ENCODE data around the gene DESI2. TPM values are rescaled to one million over a fixed set of nuclear protein-coding genes. Genes with fewer than 3 reads are reported as not detected.

DESI2 gene
- polyA plus RNA-seq, 1 of the 3 experiments (the other 2 are of a cell fraction), result 14.0 TPM

- no peaks in the 10 kb centered on the region for H4K20me1 ChIP-seq (ENCODE audit: insufficient read depth)
- H3K27me3 ChIP-seq (ENCODE audit: insufficient read depth), result no peaks in the 10 kb centered on the region
- 93% methylated on average over 17 of the region's 17 CpGs for WGBS (ENCODE audit: low lambda C conversion rate)
- H3F3A ChIP-seq (replicated peaks; ENCODE audit: insufficient read depth), result no peaks in the 10 kb centered on the region
- H3K79me2 ChIP-seq (ENCODE audit: insufficient read depth), result no peaks in the 10 kb centered on the region
- H3K4me1 ChIP-seq (ENCODE audit: control insufficient read depth in 1 of 2, insufficient read depth in 2 of 2, low read depth in 1 of 2, low read length in 1 of 2), result peaks cover 0 to 5% of the 10 kb centered on the region in 2 experiments; a peak in 2 of 4 replicates
- H3K4me3 ChIP-seq (ENCODE audit: low read depth in 2 of 2, low read length in 1 of 2), result no peak overlapping the region
- no peaks in the 10 kb centered on the region for H3K9me3 ChIP-seq
- DNase-seq, result no peak
- H3K9me2 ChIP-seq, result no peaks in the 10 kb centered on the region
- ChIA-PET CTCF (interaction anchor here (0.8 to 1.1 kb wide), 2 partner anchors 11 to 809 kb away, joined by 3 read pairs; no protein-coding TSS in a partner anchor), POLR2A (no interaction called here)
- H3K36me3 ChIP-seq (replicated peaks in 1 of 2; ENCODE audit: control insufficient read depth in 1 of 2, insufficient read depth in 2 of 2, low read length in 1 of 2), result peaks cover 18 to 35% of the 10 kb centered on the region in 2 experiments
- H3K9ac ChIP-seq, result no peak overlapping the region
- TF ChIP-seq RFX5 (IDR thresholded peaks at IDR 0.05; ENCODE audit: low read length) (no peak), SIN3A (IDR thresholded peaks at IDR 0.05; ENCODE audit: borderline replicate concordance, low read depth, low read length) (no peak), RCOR1 (IDR thresholded peaks at IDR 0.05; ENCODE audit: low read length) (no peak), NFIC (IDR thresholded peaks at IDR 0.05; ENCODE audit: borderline replicate concordance) (no peak), MXI1 (IDR thresholded peaks at IDR 0.05; ENCODE audit: low read depth, low read length) (no peak), CTCF (IDR thresholded peaks at IDR 0.05) (no peak), TCF12 (IDR thresholded peaks at IDR 0.05) (no peak), PBX3 (IDR thresholded peaks at IDR 0.05) (no peak)
- no peak overlapping the region for H3K27ac ChIP-seq (ENCODE audit: low read depth in 2 of 2, low read length in 1 of 2)
- H3K4me2 ChIP-seq, result no peak overlapping the region
- H2AFZ ChIP-seq (ENCODE audit: low read depth), result no peak overlapping the region
Observed at GRCh38 chr1:244705261-244706234, 52.6 kb downstream of the DESI2 start.

DNA sequence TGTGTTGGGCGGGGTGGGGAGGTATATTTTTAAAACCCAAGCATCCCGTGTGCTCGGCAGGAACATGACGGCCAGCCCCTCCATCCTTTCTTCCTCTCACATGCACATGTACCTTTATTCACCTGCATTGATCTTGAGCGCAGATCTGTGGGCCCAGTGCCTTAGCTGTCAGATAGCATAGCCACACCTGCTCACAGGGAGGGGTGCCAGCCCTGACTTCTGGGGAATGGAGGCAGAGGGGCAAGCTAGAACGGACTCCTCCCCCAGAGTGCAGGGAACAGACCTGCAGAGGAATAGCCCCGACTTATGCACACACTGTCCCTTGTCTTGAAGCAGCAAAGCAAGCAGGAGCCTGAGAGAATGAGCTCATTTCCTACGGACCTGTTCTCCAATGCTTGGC, 56.1 kb downstream of the DESI2 start:
- Histone ChIP-seq H3F3A (replicated peaks; ENCODE audit: insufficient read depth) (no peaks in the 10 kb centered on the region), H2AFZ (ENCODE audit: low read depth) (no peak overlapping the region), H4K20me1 (ENCODE audit: insufficient read depth) (no peaks in the 10 kb centered on the region), H3K36me3 (replicated peaks in 1 of 2; ENCODE audit: control insufficient read depth in 1 of 2, insufficient read depth in 2 of 2, low read length in 1 of 2) (peaks cover 14 to 23% of the 10 kb centered on the region in 2 experiments), H3K79me2 (ENCODE audit: insufficient read depth) (no peaks in the 10 kb centered on the region), H3K9me2 (no peaks in the 10 kb centered on the region), H3K4me2 (no peak overlapping the region), H3K27ac (ENCODE audit: low read depth in 2 of 2, low read length in 1 of 2) (no peak overlapping the region), H3K27me3 (ENCODE audit: insufficient read depth) (no peaks in the 10 kb centered on the region), H3K9ac (no peak overlapping the region), H3K9me3 (no peaks in the 10 kb centered on the region), H3K4me1 (ENCODE audit: control insufficient read depth in 1 of 2, insufficient read depth in 2 of 2, low read depth in 1 of 2, low read length in 1 of 2) (peaks cover 0 to 5% of the 10 kb centered on the region in 2 experiments; a peak in 2 of 4 replicates), H3K4me3 (ENCODE audit: low read depth in 2 of 2, low read length in 1 of 2) (no peak overlapping the region)
- WGBS (ENCODE audit: low lambda C conversion rate), result 91% methylated on average over 6 of the region's 8 CpGs
- no peak for DNase-seq
- ChIA-PET POLR2A (no interaction called here), CTCF (no interaction called here)
- TF ChIP-seq FOXJ3 (CRISPR knock-in tag; IDR thresholded peaks at IDR 0.05) (no peak), EZH2phosphoT487 (IDR thresholded peaks at IDR 0.05; ENCODE audit: borderline replicate concordance, low read depth) (no peak), NRF1 (IDR thresholded peaks at IDR 0.05; ENCODE audit: low read depth, low read length) (no peak), PBX3 (IDR thresholded peaks at IDR 0.05) (no peak), TAF1 (IDR thresholded peaks at IDR 0.05; ENCODE audit: borderline replicate concordance, low read depth, low read length) (no peak), SIN3A (IDR thresholded peaks at IDR 0.05; ENCODE audit: borderline replicate concordance, low read depth, low read length) (no peak), GABPA (IDR thresholded peaks at IDR 0.05; ENCODE audit: low read depth) (no peak), RFX5 (IDR thresholded peaks at IDR 0.05; ENCODE audit: low read length) (no peak), TEAD4 (IDR thresholded peaks at IDR 0.05; ENCODE audit: borderline replicate concordance, insufficient read depth) (no peak), EP300 (IDR thresholded peaks at IDR 0.05; ENCODE audit: borderline replicate concordance in 1 of 2, low read depth in 1 of 2, low read length in 1 of 2) (no peak), RCOR1 (IDR thresholded peaks at IDR 0.05; ENCODE audit: low read length) (no peak), POLR2AphosphoS5 (IDR thresholded peaks at IDR 0.05; ENCODE audit: low read depth, low read length) (no peak), MXI1 (IDR thresholded peaks at IDR 0.05; ENCODE audit: low read depth, low read length) (no peak), ZBTB33 (IDR thresholded peaks at IDR 0.05; ENCODE audit: borderline replicate concordance, low read depth) (no peak), USF1 (IDR thresholded peaks at IDR 0.05; ENCODE audit: borderline replicate concordance, low read depth) (no peak)
